ENCODE measurements around the gene NOXRED1.

The NOXRED1 gene, protein sequence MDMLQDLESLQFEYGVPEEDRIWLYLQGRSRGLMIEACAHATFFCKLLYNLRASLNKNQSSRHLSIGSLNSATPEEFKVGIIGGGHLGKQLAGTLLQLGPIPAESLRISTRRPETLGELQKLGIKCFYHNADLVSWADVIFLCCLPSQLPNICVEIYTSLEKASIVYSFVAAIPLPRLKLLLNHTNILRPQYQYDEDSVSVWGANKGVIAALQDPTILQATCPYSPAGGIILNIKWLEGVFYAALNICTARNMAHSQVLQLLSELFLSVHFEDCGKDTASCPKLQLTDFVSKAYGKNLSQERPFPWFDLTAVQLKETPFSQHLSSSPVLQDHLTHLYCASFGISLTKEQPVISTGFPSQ

DNA sequence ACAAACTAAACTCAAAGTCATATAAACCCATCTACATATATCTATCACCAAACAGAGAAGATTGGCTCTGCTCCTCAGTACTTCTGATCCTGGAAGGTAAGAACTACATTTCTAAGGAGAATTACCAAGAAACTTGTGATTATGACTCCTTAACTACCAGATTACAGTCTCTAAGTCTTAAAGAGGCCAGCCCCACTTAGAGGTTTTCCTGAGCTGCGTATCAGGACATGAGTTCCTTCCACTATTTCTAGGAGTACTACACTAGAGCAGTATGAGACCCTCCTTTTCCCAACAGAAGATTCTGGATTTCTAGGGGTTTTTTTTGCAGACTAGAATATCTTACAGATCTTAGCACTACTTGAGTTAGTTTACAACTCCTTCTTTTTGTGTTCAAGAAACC is at the start of gene NOXRED1:
Gene NOXRED1, minus strand, starts transcription at position 101 of the 400 bp plus-strand sequence. CDS start 634 bp downstream, outside the sequence.
- ATAC-seq: no peak
- H3K27ac Mint-ChIP-seq: no peak within 1 kb of the TSS

DNA sequence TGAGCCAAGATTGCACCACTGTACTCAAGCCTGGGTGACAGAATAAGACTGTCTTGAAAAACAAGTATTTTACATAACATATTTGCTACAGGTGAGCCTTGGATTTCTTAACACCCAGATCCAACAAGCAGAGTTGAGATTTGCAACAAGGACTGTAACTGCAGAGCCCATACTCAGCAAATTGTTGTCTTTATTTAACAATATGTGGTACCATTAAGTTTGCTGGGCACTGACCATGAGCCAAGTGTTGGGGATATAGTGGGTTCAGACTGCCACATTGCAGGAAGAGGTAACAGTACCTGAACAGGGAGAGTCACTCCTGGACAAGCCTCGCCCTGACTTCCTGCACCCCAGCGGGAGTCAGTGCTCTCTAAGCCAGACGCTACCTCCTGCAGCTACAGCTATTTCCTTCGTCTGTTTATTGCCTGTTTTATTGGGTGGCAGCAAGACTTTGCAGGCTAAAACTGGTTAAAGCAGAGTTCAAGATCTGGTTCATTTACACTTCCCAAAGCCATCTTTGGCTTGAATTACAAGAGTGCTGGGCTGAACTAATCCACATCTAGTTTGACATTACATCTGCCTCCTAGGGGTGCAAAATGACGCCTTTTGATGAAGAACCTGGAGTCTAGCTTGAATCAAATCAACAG is 47.0 kb upstream of the NOXRED1 start:
- DNase-seq (no peak), ATAC-seq (no peak)
- H3K4me3 Mint-ChIP-seq: no peak overlapping the region
- peaks cover 38% of the 10 kb centered on the region for H3K36me3 Mint-ChIP-seq (ENCODE audit: low read depth)
- H3K4me1 Mint-ChIP-seq: no peaks in the 10 kb centered on the region
- no peaks in the 10 kb centered on the region for H3K27me3 Mint-ChIP-seq
- H3K9me3 Mint-ChIP-seq: no peaks in the 10 kb centered on the region
- no peak overlapping the region for H3K27ac Mint-ChIP-seq

More for the DNA sequence above, at the start of gene NOXRED1:
- Mint-ChIP-seq H3K9me3 (peaks cover 27% of the 10 kb centered on the region), H3K36me3 (ENCODE audit: low read depth) (peaks cover 66% of the 10 kb centered on the region), H3K4me1 (no peaks in the 10 kb centered on the region), H3K4me3 (no peak within 1 kb of the TSS), H3K27me3 (peaks cover 1% of the 10 kb centered on the region)
- no peak for DNase-seq

DNA sequence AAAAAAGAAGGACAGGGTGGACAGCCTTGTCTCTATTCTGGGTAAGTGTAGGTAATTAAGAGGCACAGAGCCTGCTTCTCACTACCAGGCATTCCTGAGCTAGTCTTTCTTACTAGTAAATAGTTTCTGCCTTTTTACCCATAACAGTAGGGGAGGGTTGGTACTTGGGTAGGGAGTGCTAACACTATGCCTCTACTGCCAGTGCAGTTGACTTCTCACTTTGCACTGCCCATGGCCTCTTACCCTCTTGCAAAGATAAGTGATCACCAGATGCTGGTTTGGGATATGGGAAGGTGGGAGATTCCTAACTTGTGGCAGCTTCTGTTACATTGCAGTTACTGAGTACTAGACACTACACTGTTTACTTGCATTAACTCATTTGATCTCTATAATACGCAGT is 46.2 kb upstream of the NOXRED1 start:
- ATAC-seq (no peak), DNase-seq (no peak)
- no peaks in the 10 kb centered on the region for H3K4me1 Mint-ChIP-seq
- H3K27ac Mint-ChIP-seq: no peak overlapping the region
- H3K27me3 Mint-ChIP-seq: no peaks in the 10 kb centered on the region
- peaks cover 46% of the 10 kb centered on the region for H3K36me3 Mint-ChIP-seq (ENCODE audit: low read depth)
- H3K9me3 Mint-ChIP-seq: no peaks in the 10 kb centered on the region
- no peak overlapping the region for H3K4me3 Mint-ChIP-seq

DNA sequence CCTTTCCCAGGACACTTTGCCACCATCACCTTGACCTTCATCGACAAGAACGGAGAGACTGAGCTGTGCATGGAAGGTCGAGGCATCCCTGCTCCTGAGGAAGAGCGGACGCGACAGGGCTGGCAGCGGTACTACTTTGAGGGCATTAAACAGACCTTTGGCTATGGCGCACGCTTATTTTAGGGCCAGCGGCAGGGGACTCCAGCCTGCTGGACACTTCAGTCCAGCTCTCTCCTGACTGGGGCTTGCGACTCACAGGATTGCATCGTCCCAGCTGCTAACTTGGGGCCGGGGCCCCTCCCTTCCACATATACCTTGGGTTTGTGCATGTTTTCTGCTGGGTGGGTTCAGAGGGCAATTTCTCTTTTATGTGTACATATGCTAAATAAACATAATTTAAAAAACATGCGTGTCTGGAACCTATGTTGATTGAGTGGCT is 45.8 kb upstream of the NOXRED1 start:
- H3K36me3 Mint-ChIP-seq (ENCODE audit: low read depth): peaks cover 48% of the 10 kb centered on the region
- no peaks in the 10 kb centered on the region for H3K27me3 Mint-ChIP-seq
- H3K27ac Mint-ChIP-seq: peak overlapping the region; percentile 52
- no peak overlapping the region for H3K4me3 Mint-ChIP-seq
- no peak for ATAC-seq
- no peaks in the 10 kb centered on the region for H3K9me3 Mint-ChIP-seq
- no peaks in the 10 kb centered on the region for H3K4me1 Mint-ChIP-seq
- no peak for DNase-seq

DNA sequence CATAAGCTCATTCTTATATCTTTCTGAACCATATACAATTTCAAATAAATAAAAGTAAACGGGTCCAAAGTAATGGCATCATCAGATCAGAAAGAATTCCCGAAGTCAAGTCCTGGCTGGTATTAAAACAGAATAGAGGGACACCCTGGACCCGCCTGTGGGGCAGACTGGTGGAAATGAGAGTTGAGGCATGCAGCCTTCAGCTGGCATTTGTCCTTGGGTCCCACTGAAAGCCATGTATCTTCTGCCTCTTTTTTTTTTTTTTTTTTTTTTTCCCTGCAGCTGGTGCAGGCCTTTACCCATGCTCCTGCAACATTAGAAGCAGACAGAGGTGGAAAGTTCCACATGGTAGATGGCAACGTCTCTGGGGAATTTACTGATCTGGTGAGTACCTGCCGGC is 44.5 kb upstream of the NOXRED1 start:
- no peaks in the 10 kb centered on the region for H3K9me3 Mint-ChIP-seq
- H3K4me1 Mint-ChIP-seq: peaks cover 3% of the 10 kb centered on the region
- no peak overlapping the region for H3K4me3 Mint-ChIP-seq
- no peak overlapping the region for H3K27ac Mint-ChIP-seq
- no peaks in the 10 kb centered on the region for H3K27me3 Mint-ChIP-seq
- H3K36me3 Mint-ChIP-seq (ENCODE audit: low read depth): peaks cover 57% of the 10 kb centered on the region
- DNase-seq: no peak
- no peak for ATAC-seq

GRCh38 chr14:77459072-77459723 is 35.9 kb upstream of the NOXRED1 start:
- Mint-ChIP-seq H3K9me3 (no peaks in the 10 kb centered on the region), H3K27me3 (no peaks in the 10 kb centered on the region), H3K27ac (peak overlapping the region; percentile 100), H3K4me1 (peaks cover 40% of the 10 kb centered on the region), H3K4me3 (peak overlapping the region; percentile 100), H3K36me3 (ENCODE audit: low read depth) (peaks cover 47% of the 10 kb centered on the region)
- DNase-seq (peak; percentile 76), ATAC-seq (no peak)

DNA sequence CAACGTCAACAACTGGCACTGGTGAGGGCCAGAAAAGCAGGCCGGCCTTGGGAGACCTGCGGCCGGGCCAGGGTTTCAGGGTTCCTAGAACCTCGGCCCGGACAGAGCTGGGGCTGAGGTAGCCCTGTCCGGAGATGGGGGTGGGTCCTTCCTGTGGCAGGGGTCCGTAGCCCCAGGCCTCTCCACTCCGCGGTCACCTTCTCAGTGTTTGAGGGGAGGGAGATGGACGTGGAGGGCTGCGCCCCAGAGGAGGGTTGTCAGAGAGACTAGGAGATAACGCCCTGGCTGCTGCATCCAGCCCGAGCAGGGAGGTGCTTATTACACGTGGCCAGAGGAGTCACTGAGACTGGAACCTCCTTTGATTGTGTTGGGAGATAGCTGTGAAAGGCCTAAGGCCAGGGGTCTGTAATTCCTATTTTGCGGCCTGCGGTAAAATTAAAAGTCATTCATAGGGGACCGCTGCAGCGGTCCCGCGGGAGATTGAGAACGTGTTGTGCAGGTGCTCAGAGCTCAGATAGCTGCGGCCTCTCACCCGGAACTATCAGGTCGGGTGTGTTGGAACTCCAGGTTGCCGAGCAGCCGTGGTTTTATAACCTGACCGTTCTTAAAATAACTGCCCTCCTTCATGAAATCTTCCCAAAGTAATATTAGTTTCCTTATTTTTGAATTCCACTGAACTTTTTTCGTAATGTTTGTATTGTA is 35.1 kb upstream of the NOXRED1 start:
- ATAC-seq: peak; percentile 25

GRCh38 chr14:77457522-77458248 is 34.4 kb upstream of the NOXRED1 start, which contains the start of the genes AHSA1 and VIPAS39:
TSS of gene AHSA1 (plus strand) at chr14:77458093. CDS start at chr14:77458190, 97 bp downstream.
TSS of gene VIPAS39 (minus strand) at chr14:77457601. CDS start at chr14:77454102, 3,499 bp downstream.
- DNase-seq (peak; percentile 90), ATAC-seq (peak; percentile 98)
- H3K9me3 Mint-ChIP-seq: no peaks in the 10 kb centered on the region
- peak within 1 kb of the TSS; percentile 100 for H3K27ac Mint-ChIP-seq
- H3K4me1 Mint-ChIP-seq: peaks cover 36% of the 10 kb centered on the region
- H3K4me3 Mint-ChIP-seq: peak within 1 kb of the TSS; percentile 100
- H3K27me3 Mint-ChIP-seq: no peaks in the 10 kb centered on the region
- H3K36me3 Mint-ChIP-seq (ENCODE audit: low read depth): peaks cover 43% of the 10 kb centered on the region

More for the DNA sequence above, 35.1 kb upstream of the NOXRED1 start:
- Mint-ChIP-seq H3K4me3 (peak overlapping the region; percentile 100), H3K4me1 (peaks cover 36% of the 10 kb centered on the region), H3K27ac (peak overlapping the region; percentile 100), H3K9me3 (no peaks in the 10 kb centered on the region), H3K27me3 (no peaks in the 10 kb centered on the region), H3K36me3 (ENCODE audit: low read depth) (peaks cover 43% of the 10 kb centered on the region)
- DNase-seq: peak; percentile 48

DNA sequence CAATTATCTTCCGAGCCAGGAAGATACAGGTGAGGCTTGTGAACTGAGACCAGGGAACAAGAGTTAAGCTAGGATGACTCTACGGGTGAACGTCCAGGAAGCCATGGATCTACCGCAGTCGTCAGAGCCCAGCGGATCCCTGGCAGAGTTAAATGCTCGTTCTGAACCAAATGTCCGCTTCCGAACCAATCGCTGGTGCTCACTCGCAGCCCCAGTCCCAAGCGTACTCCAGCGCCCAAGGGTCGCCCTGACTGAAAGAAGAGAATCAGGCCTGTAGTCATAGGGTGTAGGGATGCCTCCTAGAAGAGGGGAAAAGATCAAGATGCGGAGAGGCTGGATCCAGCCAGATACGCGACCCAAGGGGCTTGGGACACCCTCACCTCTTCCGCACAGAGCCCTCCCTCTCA is 33.8 kb upstream of the NOXRED1 start:
- peak; percentile 0 for ATAC-seq
- Mint-ChIP-seq H3K36me3 (ENCODE audit: low read depth) (peaks cover 38% of the 10 kb centered on the region), H3K4me1 (peaks cover 36% of the 10 kb centered on the region), H3K27me3 (no peaks in the 10 kb centered on the region), H3K27ac (peak overlapping the region; percentile 100), H3K9me3 (no peaks in the 10 kb centered on the region), H3K4me3 (peak overlapping the region; percentile 100)
- no peak for DNase-seq

GRCh38 chr14:77455966-77456640 is 32.8 kb upstream of the NOXRED1 start:
- ATAC-seq: no peak
- Mint-ChIP-seq H3K4me1 (peaks cover 29% of the 10 kb centered on the region), H3K27ac (no peak overlapping the region), H3K36me3 (ENCODE audit: low read depth) (peaks cover 33% of the 10 kb centered on the region), H3K9me3 (no peaks in the 10 kb centered on the region), H3K4me3 (peak overlapping the region; percentile 100), H3K27me3 (no peaks in the 10 kb centered on the region)
- DNase-seq: no peak

GRCh38 chr14:77442196-77442595 is 18.9 kb upstream of the NOXRED1 start:
- Mint-ChIP-seq H3K27me3 (no peaks in the 10 kb centered on the region), H3K27ac (no peak overlapping the region), H3K4me3 (no peak overlapping the region), H3K9me3 (no peaks in the 10 kb centered on the region), H3K4me1 (no peaks in the 10 kb centered on the region), H3K36me3 (ENCODE audit: low read depth) (peaks cover 23% of the 10 kb centered on the region)
- DNase-seq (no peak), ATAC-seq (no peak)

- H3K27me3 Mint-ChIP-seq: no peaks in the 10 kb centered on the region
- peaks cover 28% of the 10 kb centered on the region for H3K36me3 Mint-ChIP-seq (ENCODE audit: low read depth)
- no peak overlapping the region for H3K4me3 Mint-ChIP-seq
- H3K27ac Mint-ChIP-seq: no peak overlapping the region
- H3K4me1 Mint-ChIP-seq: no peaks in the 10 kb centered on the region
- no peak for ATAC-seq
- DNase-seq: no peak
- H3K9me3 Mint-ChIP-seq: no peaks in the 10 kb centered on the region
These were observed 16.5 kb upstream of the NOXRED1 start for GRCh38 chr14:77439861-77440260.

- Mint-ChIP-seq H3K4me1 (no peaks in the 10 kb centered on the region), H3K36me3 (ENCODE audit: low read depth) (peaks cover 34% of the 10 kb centered on the region), H3K27ac (no peak overlapping the region), H3K9me3 (no peaks in the 10 kb centered on the region), H3K27me3 (no peaks in the 10 kb centered on the region), H3K4me3 (no peak overlapping the region)
- DNase-seq (no peak), ATAC-seq (no peak)
These were observed 15.3 kb upstream of the NOXRED1 start for GRCh38 chr14:77438596-77438995.

Data from activated naive CD8-positive, alpha-beta T cell treated with anti-CD3 and anti-CD28 coated beads, Interleukin-2, amount 50 U/mL, for 24 hours (primary cell).